GM21360 (cell line): Measurements from ENCODE around the gene ATP8B1.
A peak's percentile ranks its signal among the peaks of the same experiment; 100 is the strongest.
"Not testable (repeated sequence)": the region's sequence is repeated elsewhere in the genome, so short reads cannot be mapped to it uniquely, and the experiment has no call there.

ENCODE experiments used
- ATAC-seq: cut with Tn5 transposase; IDR thresholded peaks from one replicate; pipeline ENCODE4 v1.9.1; 2021; ENCODE audit warnings: mild to moderate bottlenecking, moderate library complexity; ENCODE audit not compliant: unreplicated experiment

ATP8B1 gene

GRCh38 chr18:57803103-57803969 lies at the start of gene ATP8B1:
Gene ATP8B1, minus strand, starts transcription at chr18:57803315. Its CDS starts 71,508 bp downstream, at chr18:57731807.
- no peak for ATAC-seq

GRCh38 chr18:57850063-57850462 lies 46.9 kb upstream of the ATP8B1 start:
- ATAC-seq = no peak

- not testable (repeated sequence) for ATAC-seq
Observed at GRCh38 chr18:57848374-57848773, 45.3 kb upstream of the ATP8B1 start.

GRCh38 chr18:57847431-57847830 lies 44.3 kb upstream of the ATP8B1 start:
- ATAC-seq = not testable (repeated sequence)

- ATAC-seq = no peak
Observed at GRCh38 chr18:57846258-57846657, 43.1 kb upstream of the ATP8B1 start.

- no peak for ATAC-seq
Observed at GRCh38 chr18:57845605-57846074, 42.5 kb upstream of the ATP8B1 start.

- no peak for ATAC-seq
Observed at GRCh38 chr18:57844319-57844718, 41.2 kb upstream of the ATP8B1 start.

- ATAC-seq = no peak
Observed at GRCh38 chr18:57843386-57843785, 40.3 kb upstream of the ATP8B1 start.

GRCh38 chr18:57841568-57841967 lies 38.5 kb upstream of the ATP8B1 start:
- peak; percentile 44 for ATAC-seq

GRCh38 chr18:57839942-57840381 lies 36.8 kb upstream of the ATP8B1 start:
- no peak for ATAC-seq

GRCh38 chr18:57837917-57838548 lies 34.9 kb upstream of the ATP8B1 start:
- peak; percentile 85 for ATAC-seq

- no peak for ATAC-seq
Observed at GRCh38 chr18:57836557-57836956, 33.4 kb upstream of the ATP8B1 start.

- ATAC-seq = no peak
Observed at GRCh38 chr18:57835904-57836303, 32.8 kb upstream of the ATP8B1 start.

GRCh38 chr18:57834616-57835015 lies 31.5 kb upstream of the ATP8B1 start:
- no peak for ATAC-seq

GRCh38 chr18:57833441-57834101 lies 30.5 kb upstream of the ATP8B1 start:
- ATAC-seq = peak; percentile 31

- no peak for ATAC-seq
Observed at GRCh38 chr18:57832730-57833129, 29.6 kb upstream of the ATP8B1 start.

- ATAC-seq = no peak
Observed at GRCh38 chr18:57831597-57832377, 28.7 kb upstream of the ATP8B1 start.

- ATAC-seq = no peak
Observed at GRCh38 chr18:57827646-57828045, 24.5 kb upstream of the ATP8B1 start.

- no peak for ATAC-seq
Observed at GRCh38 chr18:57826252-57826651, 23.1 kb upstream of the ATP8B1 start.

- not testable (repeated sequence) for ATAC-seq
Observed at GRCh38 chr18:57820583-57820982, 17.5 kb upstream of the ATP8B1 start.
